NCI-H2107 (cell line): ENCODE measurements around the gene SPG7.
A peak's percentile ranks its signal among the peaks of the same experiment; 100 is the strongest.

Experiments
- DNase-seq: peaks from one replicate; lab custom pipeline; 2025; lab: John Stamatoyannopoulos, UW

Gene SPG7

DNA sequence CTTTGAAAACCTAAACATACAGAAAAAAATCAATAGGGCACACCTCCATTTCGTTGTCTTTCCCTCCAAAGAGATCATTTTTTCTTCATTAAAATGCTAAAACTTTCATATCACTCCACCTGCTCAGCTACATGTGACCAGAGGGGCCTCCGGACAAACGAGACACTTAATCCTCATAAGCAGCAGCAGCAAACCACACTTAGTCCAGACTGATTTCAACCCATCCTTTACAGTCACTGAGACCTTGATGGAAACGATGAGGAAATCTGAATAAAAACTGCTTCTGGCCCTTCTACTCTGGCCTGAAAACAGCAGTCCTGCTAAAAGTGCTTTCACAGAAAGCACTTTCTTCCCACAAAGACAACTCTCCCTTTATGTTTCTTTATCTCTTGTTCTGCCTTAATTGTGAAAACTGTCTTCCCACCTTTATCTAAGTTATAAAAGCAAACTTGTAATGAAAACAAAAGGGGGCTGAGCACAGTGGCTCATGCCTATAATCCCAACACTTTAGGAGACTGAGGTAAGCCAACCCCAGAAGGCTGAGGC lies 22.4 kb upstream of the SPG7 start:
- no peak for DNase-seq

DNA sequence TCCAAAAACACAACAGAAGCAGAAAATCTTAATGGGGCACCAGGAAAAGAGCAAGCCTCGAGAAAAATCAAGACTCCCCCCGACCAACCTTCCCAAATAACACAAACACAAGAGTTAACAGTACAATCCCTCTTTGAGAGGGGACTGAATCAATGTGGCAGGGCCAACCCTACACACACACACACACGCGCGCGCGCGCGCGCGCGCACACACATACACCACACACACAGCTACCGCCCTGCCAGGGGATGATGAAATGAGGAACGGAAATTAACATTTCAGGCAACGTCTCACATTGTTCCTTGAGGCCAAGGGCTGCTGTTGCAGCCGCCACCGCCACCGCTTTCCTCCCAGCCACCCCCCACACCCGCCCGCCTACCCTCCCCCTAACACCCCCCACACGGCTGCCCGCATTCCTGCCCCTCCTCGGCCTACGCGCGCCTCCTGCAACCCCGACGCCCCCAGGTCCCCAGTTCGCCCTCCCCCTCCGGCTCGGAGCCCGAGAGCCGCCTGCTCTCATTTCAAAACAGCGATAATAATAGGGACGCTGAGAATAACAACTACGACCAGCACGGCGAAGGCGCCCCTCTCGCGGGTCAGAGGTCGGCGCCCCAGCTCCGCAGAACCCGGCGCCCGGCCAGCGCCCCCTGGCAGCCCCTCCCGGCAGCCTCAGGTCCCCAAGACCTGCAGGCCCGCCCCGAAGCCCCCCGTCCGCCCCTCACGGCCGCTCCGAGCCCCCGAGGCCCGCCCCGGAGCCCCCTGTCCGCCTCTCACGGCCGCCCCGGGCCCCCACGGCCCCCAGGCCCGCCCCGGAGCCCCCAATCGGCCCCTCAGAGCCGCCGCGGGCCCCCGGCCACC lies 18.9 kb upstream of the SPG7 start:
- no peak for DNase-seq

DNA sequence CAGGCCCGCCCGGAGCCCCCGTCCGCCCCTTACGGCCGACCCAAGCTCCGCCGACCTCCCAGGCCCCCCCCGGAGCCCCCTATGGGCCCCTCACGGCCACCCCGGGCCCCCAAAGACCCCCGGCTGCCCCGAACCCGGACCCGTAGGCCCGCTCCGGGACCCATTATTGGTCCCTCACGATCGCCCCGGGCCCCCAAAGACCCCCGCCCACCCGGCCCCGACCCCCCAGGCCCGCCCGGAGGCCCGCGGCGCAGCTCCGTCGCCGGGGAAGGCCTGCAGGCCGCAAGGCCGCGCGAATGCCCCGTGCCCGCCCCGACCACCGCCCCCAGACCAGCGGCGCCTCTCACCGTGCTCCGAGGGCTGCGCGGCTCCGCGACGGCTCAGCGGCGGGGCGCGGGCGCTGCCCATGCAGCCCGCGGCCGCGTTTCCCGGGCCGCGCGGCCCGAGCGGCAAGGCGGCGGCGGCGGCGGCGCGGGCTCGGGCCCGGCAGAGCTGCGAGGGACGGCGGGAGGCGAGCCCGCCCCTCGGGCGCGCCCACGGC lies 18.2 kb upstream of the SPG7 start:
- DNase-seq: no peak

DNA sequence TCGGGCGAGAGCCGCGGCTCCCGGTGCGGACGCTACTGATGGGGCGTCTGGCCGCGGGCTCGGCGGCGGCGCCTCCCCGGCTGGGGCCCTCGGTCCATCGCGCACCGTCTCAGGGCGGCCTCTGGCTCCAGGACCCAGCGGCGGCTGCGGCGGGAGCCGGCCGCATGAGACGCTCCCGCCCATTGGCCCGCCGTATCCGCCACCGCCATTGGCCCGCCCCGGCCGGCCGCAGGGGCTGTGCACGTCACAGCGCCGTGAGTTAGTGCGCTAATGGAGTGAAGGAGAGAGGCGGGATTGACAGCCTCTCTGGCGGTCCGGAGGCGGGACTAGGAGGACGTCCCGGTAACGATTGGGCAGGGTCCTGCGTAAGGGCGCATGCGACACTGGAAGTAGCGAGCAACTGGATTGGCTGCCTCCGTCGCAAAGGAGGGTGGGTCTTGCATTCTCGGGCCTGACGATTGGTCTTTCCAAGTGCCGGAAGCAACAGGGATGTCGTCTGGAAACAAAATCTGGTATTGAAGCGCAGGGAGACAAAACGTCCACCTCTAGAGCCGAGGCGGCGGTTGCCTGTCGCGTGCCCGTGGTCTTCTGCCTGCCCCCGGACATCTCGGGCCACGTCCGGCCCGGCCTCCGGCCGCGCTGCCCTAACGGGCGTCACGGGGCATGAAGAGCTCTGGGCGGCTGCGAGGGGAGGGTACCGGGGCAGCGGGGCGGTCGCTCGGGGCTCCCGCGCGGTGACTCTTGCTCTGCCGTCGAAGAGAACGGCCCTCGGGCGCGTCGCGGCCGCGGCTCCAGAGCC lies 17.6 kb upstream of the SPG7 start, which contains the start of gene ANKRD11:
Gene ANKRD11 (minus strand): TSS at position 123 of the 799 bp plus-strand sequence. CDS start 173,542 bp downstream, outside the sequence.
- peak; percentile 96 for DNase-seq

DNA sequence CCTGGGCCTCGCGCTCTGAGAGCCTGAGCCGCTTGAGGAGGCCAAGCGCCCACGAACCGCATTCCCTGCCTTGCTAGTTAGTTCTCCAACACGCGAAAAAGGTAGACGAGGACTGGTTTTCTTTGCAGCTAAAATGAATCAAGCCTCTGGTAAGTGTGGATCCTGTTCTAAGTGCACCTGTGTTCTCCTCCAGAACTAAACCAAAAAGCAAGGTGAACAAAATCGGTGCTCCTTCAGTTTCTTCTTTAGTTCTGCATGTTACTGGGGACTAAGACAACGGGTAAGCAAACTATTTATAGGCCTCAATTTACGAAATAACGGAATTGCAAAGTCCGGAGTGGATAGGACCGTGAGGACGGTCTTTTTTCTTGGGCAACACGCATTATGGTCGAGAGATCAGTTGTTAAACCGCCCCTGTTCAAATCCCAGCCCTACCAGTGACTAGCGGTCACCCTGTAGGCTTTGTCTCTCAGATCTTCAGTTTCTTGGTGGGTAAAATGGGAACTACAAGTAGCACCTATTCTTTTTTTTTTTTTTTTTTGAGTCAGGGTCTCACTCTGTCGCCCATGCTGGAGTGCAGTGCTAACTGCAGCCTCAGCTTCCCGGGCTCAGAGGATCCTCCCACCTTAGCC lies 16.8 kb upstream of the SPG7 start:
- no peak for DNase-seq

DNA sequence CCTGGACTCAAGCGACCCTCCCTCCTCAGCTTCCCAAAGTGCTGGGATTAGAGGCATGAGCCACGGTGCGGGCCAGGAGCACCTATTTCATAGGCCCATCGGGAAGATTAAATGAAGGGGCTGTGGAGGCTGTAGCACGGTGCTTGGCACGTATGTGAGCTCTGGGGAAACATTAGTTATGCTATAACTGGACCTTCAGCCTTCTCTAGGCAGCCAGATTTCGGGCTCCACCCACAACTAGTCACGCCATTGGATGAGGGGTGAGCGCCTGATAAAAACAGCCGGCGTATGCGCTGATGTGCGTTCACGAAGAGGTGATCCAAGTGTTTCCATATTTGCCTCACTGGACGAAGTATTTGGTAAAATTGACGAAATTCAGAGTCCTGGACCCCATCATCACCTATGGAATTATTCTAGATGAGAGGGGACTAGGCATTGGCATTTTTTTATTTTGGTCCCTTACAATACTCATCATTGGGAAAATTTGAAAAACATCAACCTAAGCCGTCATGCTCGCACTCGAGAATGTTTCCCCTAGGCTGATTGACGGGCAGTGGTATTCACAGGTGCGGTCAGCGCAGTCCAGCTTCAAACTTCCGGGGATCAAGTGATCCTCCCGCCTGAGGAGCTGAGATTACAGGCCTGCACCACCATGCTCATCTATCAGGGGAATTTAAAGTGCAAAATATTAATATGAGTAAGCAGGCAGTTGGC lies 16.1 kb upstream of the SPG7 start:
- no peak for DNase-seq

DNA sequence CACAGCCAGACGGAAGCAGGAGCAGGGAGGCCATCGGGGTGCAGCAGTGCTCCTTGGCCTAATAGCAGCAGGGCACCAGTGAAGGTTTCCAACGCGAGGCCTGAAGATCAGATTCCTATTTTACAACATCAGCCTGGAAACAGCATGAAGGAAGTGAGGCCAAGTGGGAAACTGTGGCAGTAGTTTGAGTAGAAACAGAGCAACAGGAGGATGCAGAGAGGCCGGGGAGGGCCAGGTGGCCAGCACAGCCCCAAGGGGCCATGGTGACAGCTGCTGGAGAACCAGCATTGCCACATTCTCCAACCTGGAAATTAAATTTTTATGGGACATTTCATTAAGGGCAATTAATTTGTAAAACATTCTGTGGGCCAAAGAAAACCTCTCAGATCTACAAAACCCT lies 14.4 kb upstream of the SPG7 start:
- DNase-seq: no peak

DNA sequence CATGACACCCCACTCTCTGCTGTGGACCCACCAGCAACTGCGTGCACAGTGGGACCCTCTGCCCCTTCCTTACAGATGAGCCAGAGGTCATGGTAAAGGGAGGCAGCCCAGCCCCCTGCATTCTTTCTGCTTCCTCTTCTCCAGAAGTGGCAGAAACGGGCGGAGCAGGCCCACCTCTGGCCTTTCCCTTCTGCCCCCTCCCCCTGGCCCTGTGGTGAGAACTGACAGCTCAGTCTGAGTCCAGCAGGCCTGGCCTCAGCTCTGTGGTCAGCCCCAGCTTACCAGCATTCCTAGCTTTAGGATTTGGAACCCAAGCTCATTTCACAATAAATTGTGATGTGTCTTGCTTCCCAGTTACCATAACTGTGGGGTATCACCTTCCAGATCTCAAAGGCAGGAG lies 13.1 kb upstream of the SPG7 start:
- no peak for DNase-seq

DNA sequence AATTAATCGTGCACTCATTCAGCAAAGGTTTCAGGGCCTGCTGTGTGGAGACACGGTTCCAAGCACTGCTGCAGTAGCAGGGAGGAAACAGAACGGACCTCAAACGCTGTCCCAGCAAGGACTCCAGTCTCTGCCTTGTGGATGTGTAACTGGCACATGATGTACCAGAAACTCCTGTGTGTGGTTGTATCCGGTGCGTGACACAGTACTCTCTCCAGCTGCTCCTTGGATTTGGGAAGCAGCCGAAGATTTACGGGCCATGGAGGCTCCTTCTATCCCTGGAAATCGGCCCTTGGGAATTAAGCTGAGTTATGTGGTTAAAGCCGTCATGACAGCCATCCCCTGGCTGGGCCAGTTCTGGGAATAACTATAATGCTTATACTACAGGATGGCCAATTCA lies 9.4 kb upstream of the SPG7 start:
- DNase-seq: no peak

DNA sequence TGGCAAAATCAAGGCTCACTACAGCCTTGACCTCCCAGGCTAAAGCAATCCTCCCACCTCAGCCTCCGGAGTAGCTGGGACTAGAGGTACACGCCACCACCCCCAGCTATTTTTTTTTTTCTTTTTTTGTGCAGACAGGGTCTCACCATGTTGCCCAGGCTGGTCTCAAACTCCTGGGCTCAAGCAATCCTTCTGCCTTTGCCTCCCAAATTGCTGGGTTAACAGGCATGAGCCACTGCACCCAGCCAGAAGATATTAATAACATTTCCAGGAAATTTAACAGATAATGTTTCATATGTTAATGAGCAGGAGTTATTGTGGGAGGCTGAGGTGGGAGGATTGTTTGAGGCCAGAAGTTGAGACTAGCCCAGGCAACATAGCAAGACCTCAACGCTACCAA lies 8.4 kb upstream of the SPG7 start:
- no peak for DNase-seq

DNA sequence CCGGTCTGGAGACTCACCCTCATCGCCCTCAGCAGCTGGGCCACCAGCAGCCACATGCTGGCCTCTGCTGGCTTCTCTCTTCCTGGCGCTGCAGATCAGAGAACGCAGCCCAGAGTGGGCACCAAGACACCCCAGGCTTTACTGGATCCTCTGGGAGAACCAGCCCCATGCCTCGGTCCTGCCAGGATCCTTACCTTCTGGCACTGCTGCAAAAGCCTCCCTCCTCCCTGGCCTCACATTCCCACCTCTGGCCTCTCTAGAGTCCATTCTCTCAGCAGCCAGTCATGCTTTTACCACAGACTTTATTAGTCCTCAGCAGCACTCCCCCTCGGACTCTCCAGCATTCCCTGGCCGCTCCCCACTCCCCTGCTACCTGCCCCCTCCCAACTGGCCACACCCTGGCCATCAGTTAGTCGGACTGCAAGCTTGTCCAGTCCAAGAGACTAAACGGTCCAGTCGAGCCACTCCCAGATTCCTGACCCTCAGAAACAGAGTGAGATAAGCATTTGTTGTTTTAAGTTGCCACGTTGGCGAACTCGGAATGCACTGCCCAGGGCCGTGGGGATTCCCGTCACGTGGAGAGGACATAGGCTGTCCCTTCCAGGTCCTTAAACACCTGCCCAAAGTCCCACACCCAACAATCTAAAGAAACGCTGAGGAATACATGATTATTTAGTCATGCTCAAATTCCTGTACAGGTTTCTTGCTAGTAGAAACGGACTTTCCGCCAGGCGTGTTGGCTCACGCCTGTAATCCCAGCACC lies 5.9 kb upstream of the SPG7 start:
- no peak for DNase-seq

DNA sequence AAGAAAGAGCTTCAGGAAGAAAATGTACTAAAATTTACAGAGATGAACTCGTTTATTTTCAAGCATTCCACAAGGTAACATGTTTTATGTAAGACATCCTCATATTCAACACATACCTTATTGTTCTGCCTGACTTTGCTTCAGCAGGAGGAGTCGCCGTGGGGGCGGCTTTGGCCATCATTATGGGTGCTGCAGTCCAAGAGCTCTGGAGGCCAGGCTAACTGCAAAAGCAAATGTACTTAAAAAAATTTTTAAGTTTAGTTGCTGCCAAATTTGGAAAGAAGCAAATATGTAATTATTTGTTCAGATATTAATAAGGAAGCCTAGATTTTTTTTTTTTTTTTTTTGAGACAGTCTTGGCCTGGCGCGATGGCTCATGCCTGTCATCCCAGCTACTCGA lies 4.1 kb upstream of the SPG7 start:
- DNase-seq: no peak

DNA sequence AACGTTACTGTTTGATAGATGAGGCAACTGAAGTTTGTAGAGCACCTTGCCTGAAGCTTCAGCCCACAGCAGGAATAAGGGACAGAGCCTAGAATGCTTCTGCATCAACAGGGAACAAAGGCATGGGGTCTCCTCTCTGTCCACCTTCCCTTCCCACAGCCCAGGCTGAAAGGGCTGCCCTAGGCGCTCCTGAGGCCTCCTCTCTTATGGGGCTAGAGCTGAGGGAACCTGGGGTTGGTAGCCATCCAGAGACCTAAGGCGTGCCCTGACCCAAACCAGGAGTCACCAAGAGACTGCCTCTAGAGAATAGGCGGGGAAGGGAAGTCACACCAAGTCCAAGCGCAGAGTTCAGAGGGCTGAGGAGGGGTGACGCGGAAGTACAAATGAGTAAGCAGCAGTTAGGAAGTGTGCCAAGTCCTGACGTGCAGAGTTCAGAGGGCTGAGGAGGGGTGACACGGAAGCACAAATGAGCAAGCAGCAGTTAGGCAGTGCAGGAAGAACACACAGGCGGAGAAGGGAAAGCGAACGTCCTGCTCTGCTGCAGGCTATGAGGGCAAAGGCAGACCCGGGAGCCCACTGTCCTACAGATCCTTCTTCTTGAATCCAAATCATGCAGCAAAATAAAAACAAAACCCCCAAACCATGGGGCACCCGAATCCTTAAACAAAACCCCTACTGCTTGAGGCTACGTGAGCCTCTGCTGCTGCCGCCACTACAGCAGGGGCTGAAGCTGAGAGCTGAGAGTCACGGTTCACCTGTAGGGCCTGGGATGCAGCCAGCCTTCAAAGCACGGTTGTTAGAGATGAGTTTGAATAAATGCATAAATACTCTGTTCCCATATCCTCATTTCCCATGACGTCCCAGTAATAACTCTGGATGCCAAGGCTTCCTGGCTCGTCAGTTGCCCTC lies 2.7 kb upstream of the SPG7 start:
- no peak for DNase-seq

DNA sequence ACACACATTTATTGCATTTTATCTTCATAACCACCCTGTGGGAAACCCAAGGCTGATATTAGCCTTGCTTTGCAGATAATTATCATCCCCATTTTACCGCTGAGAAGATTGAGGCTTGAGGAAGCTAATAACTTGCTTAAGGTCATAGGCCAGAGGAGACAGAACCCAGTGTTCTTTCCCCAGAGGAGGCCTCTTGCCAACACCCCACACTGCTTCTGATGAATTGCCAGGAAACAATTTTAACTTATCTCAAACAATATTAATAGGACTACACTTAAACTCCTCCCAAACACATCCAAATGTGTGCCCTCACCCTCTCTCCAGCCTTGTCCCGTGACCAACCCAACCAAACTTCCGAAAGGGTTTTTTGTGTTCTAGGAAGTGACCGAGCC lies 2.1 kb upstream of the SPG7 start:
- no peak for DNase-seq

DNA sequence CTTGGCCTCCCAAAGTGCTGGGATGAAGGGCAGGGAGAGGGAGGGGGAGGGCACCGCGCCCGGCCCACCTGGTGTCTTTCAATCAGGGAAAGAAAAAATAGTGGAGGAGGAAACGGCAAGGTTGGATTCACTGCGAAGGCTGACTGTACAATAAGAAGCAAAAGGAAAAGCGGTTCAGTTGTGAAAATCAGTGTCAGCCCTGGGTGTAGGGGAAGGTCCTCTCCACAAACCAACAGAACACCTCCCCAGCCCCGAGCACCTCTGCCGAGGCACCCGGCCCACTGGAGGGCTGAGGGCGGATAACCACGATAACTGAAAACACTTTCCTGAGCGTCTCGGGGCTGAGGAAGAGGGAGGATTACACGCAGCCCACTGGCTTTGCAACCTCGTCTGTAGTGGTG lies 1.4 kb upstream of the SPG7 start:
- DNase-seq: no peak

DNA sequence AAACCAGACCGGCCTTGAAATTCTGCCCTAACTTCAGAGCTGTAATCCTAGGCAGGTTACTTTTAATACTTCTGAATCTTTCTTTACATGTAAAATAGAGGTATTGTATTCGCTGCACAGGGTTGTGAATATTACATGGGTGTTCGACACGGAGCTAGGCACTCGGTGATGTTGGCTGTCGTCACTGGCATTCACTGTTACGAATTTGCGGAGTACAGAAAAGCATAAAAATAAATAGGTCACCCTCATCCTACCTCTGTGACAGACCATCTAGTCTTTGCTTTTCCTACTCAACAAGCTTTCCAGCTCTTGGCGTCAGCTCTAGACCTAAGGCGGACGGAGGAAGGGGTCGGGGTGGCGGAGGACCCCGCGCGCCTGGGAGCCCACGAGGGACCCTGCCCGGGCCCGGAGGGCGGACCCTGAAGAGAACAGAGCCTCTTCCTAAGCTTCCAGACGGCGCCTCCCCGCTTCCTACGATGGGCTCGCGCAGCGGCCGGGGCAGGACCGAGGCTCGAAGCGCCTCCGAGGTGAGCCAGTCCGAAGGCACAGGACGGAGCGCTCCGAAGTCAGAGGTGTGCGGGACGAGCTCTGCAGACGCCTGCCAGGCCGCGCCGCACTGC lies 879 bp upstream of the SPG7 start:
- DNase-seq: no peak

DNA sequence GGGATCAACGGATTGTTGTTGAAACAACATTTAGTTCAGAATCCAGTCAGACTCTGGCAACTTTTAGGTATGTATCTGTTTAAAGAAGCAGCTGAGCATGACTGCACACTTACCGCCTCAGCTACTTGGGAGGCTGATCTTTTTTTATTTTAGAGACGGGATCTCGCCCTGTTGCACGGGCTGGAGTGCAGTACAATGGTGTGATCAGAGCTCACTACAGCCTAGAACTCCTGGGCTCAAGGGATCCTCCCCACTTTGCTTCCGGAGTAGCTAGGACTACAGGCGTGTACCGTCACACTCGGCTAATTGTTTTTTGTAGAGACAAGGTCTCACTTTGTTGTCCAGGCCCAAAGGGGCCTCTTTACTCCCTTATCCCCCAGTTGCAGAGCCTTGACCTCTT lies 2.3 kb downstream of the SPG7 start:
- DNase-seq: no peak

DNA sequence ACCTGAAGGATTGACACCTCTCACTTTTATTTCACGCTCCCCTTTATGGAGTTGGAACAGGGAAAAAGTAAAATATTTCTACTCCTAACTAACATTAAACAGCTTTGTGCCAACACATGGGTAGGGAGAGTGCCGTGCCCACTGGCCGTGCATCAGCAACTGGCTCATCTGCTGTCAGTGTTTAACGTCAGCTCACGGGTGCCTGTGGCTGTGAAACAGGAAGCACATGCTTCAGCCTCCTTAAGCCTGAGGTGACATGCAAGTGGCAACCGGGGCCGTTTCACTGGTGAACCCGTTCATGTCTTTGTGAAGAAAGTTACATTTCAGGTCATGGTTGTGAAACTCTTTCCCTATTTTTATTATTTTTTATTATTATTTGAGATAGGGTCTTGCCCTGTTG lies 3.2 kb downstream of the SPG7 start:
- no peak for DNase-seq

DNA sequence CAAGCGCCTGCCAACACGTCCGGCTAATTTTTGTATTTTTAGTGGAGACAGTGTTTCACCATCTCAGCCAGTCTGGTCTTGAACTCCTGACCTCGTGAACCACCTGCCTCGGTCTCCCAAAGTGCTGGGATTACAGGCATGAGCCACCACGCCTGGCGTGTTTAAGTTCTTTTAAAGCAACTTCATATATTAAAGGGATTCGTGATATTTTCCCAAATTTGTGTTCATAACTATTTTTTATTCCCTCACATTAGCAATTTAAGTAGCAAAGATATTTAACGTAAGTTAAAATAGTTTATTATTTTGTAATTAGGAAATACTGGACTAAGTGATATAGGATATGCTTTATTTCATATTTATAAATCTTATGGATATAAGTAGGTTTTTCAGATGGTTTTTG lies 4.2 kb downstream of the SPG7 start:
- DNase-seq: no peak
